Esophagus (tissue), 2 donors: ENCODE measurements around the gene PPP1R37. TPM values are rescaled to one million over a fixed set of nuclear protein-coding genes. Genes with fewer than 3 reads are reported as not detected.

Experiments used
- H3K27ac ChIP-seq, 2 donors: one replicate each; pipeline ENCODE4 v1.5.1; 2013; ENCODE audit warnings: low read depth in 2 of 2, mild to moderate bottlenecking in 2 of 2, inconsistent platforms in 1 of 2, low read length in 1 of 2, moderate library complexity in 1 of 2
- H3K27me3 ChIP-seq, 2 donors: one replicate each; pipeline ENCODE4 v1.6.1; 2013; ENCODE audit warnings: low read length in 2 of 2, control low read depth in 1 of 2, mild to moderate bottlenecking in 1 of 2; ENCODE audit not compliant: insufficient read depth in 2 of 2, control insufficient read depth in 1 of 2
- H3K36me3 ChIP-seq, 2 donors: one replicate each; pipeline ENCODE4 v1.6.1; 2013; ENCODE audit warnings: low read length in 1 of 2; ENCODE audit not compliant: control insufficient read depth in 2 of 2, insufficient read depth in 2 of 2
- H3K4me1 ChIP-seq, 2 donors: one replicate each; pipeline ENCODE4 v1.6.1; 2013; ENCODE audit warnings: low read length in 1 of 2; ENCODE audit not compliant: control insufficient read depth in 2 of 2, insufficient read depth in 2 of 2
- H3K4me3 ChIP-seq, 2 donors: one replicate each; pipeline ENCODE4 v1.5.1; 2013; ENCODE audit warnings: low read length in 2 of 2, mild to moderate bottlenecking in 2 of 2, low read depth in 1 of 2, moderate library complexity in 1 of 2
- H3K9me3 ChIP-seq, 2 donors: one replicate each; pipeline ENCODE4 v1.6.1; 2013; ENCODE audit warnings: mild to moderate bottlenecking in 2 of 2, low read depth in 1 of 2, low read length in 1 of 2, moderate library complexity in 1 of 2; ENCODE audit not compliant: control insufficient read depth in 2 of 2, insufficient read depth in 1 of 2
- WGBS, 2 donors: extraction: QIAGEN DNeasy Blood & Tissue Kit; methylation state at CpG; one replicate each; pipeline ENCODE4 v1.1.7; 2013; 5-methylcytosine and 5-hydroxymethylcytosine counted together
- polyA plus RNA-seq, 2 donors: library from polyadenylated mRNA; stranded (reverse); fragments of 200-250 nt; gene quantifications; one replicate each; pipeline ENCODE4 v1.2.3, GENCODE V29; 2013
- donor health status: healthy with polysubstance abuse.
- donor health status: Bipolar disorder and iron deficiency.

Gene PPP1R37
- polyA plus RNA-seq, 2 donors = 17.5 to 43.1 TPM

GRCh38 chr19:45140144-45140503 lies 47.1 kb downstream of the PPP1R37 start:
- Histone ChIP-seq H3K27ac (no peak overlapping the region), H3K36me3 (peaks cover 3 to 36% of the 10 kb centered on the region in 2 donors), H3K9me3 (peaks cover 0 to 2% of the 10 kb centered on the region in 2 donors), H3K27me3 (no peaks in the 10 kb centered on the region), H3K4me1 (peaks cover 0 to 5% of the 10 kb centered on the region in 2 donors), H3K4me3 (no peak overlapping the region)
- WGBS, 2 donors = 80 to 83% methylated on average over 8 of the region's 8 CpGs

GRCh38 chr19:45140533-45140932 lies 47.6 kb downstream of the PPP1R37 start:
- no peaks in the 10 kb centered on the region for H3K27me3 ChIP-seq
- H3K27ac ChIP-seq = no peak overlapping the region
- peaks cover 7 to 40% of the 10 kb centered on the region in 2 donors for H3K36me3 ChIP-seq
- H3K4me3 ChIP-seq = no peak overlapping the region
- WGBS, 2 donors = 93 to 95% methylated on average over 11 of the region's 11 CpGs
- H3K9me3 ChIP-seq = peaks cover 0 to 2% of the 10 kb centered on the region in 2 donors
- peaks cover 0 to 5% of the 10 kb centered on the region in 2 donors for H3K4me1 ChIP-seq

- peaks cover 0 to 2% of the 10 kb centered on the region in 2 donors for H3K9me3 ChIP-seq
- no peaks in the 10 kb centered on the region for H3K27me3 ChIP-seq
- H3K4me3 ChIP-seq = no peak overlapping the region
- H3K27ac ChIP-seq = no peak overlapping the region
- H3K4me1 ChIP-seq = peaks cover 0 to 5% of the 10 kb centered on the region in 2 donors
- WGBS, 2 donors = 95% methylated on average over 28 of the region's 28 CpGs
- H3K36me3 ChIP-seq = peaks cover 8 to 46% of the 10 kb centered on the region in 2 donors
Measured at GRCh38 chr19:45141203-45141900, 48.4 kb downstream of the PPP1R37 start.

GRCh38 chr19:45142016-45142725 lies 49.2 kb downstream of the PPP1R37 start:
- Histone ChIP-seq H3K4me1 (peaks cover 0 to 5% of the 10 kb centered on the region in 2 donors), H3K9me3 (peaks cover 0 to 2% of the 10 kb centered on the region in 2 donors), H3K27me3 (no peaks in the 10 kb centered on the region), H3K4me3 (no peak overlapping the region), H3K36me3 (peaks cover 8 to 50% of the 10 kb centered on the region in 2 donors), H3K27ac (no peak overlapping the region)
- WGBS, 2 donors = 93 to 94% methylated on average over 33 of the region's 33 CpGs

GRCh38 chr19:45142726-45143110 lies 49.7 kb downstream of the PPP1R37 start:
- WGBS, 2 donors = 67 to 73% methylated on average over 9 of the region's 9 CpGs
- Histone ChIP-seq H3K27me3 (no peaks in the 10 kb centered on the region), H3K36me3 (peaks cover 8 to 53% of the 10 kb centered on the region in 2 donors), H3K4me1 (peaks cover 0 to 5% of the 10 kb centered on the region in 2 donors), H3K9me3 (peaks cover 0 to 2% of the 10 kb centered on the region in 2 donors), H3K27ac (no peak overlapping the region), H3K4me3 (no peak overlapping the region)

GRCh38 chr19:45144431-45145269 lies 51.7 kb downstream of the PPP1R37 start:
- Histone ChIP-seq H3K27me3 (no peaks in the 10 kb centered on the region), H3K27ac (no peak overlapping the region), H3K4me1 (peaks cover 0 to 5% of the 10 kb centered on the region in 2 donors), H3K9me3 (peaks cover 0 to 2% of the 10 kb centered on the region in 2 donors), H3K4me3 (no peak overlapping the region), H3K36me3 (peaks cover 8 to 58% of the 10 kb centered on the region in 2 donors)
- 96 to 97% methylated on average over 48 to 53 of the region's 53 CpGs for WGBS, 2 donors

GRCh38 chr19:45145270-45146189 lies 52.6 kb downstream of the PPP1R37 start:
- Histone ChIP-seq H3K27ac (no peak overlapping the region), H3K9me3 (peaks cover 0 to 2% of the 10 kb centered on the region in 2 donors), H3K4me3 (no peak overlapping the region), H3K4me1 (peaks cover 0 to 5% of the 10 kb centered on the region in 2 donors), H3K36me3 (peaks cover 8 to 57% of the 10 kb centered on the region in 2 donors), H3K27me3 (no peaks in the 10 kb centered on the region)
- 93 to 98% methylated on average over 35 to 54 of the region's 54 CpGs for WGBS, 2 donors

- Histone ChIP-seq H3K4me1 (peaks cover 0 to 8% of the 10 kb centered on the region in 2 donors), H3K27me3 (no peaks in the 10 kb centered on the region), H3K4me3 (no peak overlapping the region), H3K9me3 (peaks cover 0 to 2% of the 10 kb centered on the region in 2 donors), H3K27ac (no peak overlapping the region), H3K36me3 (peaks cover 8 to 51% of the 10 kb centered on the region in 2 donors)
- WGBS, 2 donors = 72 to 82% methylated on average over 13 of the region's 13 CpGs
Measured at GRCh38 chr19:45146251-45146650, 53.3 kb downstream of the PPP1R37 start.
